ENCODE measurements around the gene FBLN2.
"Not testable (repeated sequence)": the region's sequence is repeated elsewhere in the genome, so short reads cannot be mapped to it uniquely, and the experiment has no call there.

Gene FBLN2

GRCh38 chr3:13549623-13550422 is 898 bp downstream of the FBLN2 start:
- DNase-seq (ENCODE audit: low spot score) = no peak

- no peak for DNase-seq (ENCODE audit: low spot score)
Measured at GRCh38 chr3:13550423-13550690, 1.4 kb downstream of the FBLN2 start.

- no peak for DNase-seq (ENCODE audit: low spot score)
Measured at GRCh38 chr3:13550791-13551360, 2.0 kb downstream of the FBLN2 start.

- no peak for DNase-seq (ENCODE audit: low spot score)
Measured at GRCh38 chr3:13552857-13553652, 4.1 kb downstream of the FBLN2 start.

GRCh38 chr3:13553686-13554085 is 4.8 kb downstream of the FBLN2 start:
- DNase-seq (ENCODE audit: low spot score) = no peak

- no peak for DNase-seq (ENCODE audit: low spot score)
Measured at GRCh38 chr3:13555753-13556152, 6.8 kb downstream of the FBLN2 start.

GRCh38 chr3:13556207-13556606 is 7.3 kb downstream of the FBLN2 start:
- DNase-seq (ENCODE audit: low spot score) = no peak

GRCh38 chr3:13556917-13557316 is 8.0 kb downstream of the FBLN2 start:
- DNase-seq (ENCODE audit: low spot score) = no peak

GRCh38 chr3:13557417-13557816 is 8.5 kb downstream of the FBLN2 start:
- no peak for DNase-seq (ENCODE audit: low spot score)

GRCh38 chr3:13557926-13558325 is 9.0 kb downstream of the FBLN2 start:
- no peak for DNase-seq (ENCODE audit: low spot score)

- no peak for DNase-seq (ENCODE audit: low spot score)
Measured at GRCh38 chr3:13558651-13559050, 9.7 kb downstream of the FBLN2 start.

GRCh38 chr3:13559764-13560525 is 11.0 kb downstream of the FBLN2 start:
- DNase-seq (ENCODE audit: low spot score) = no peak

- no peak for DNase-seq (ENCODE audit: low spot score)
Measured at GRCh38 chr3:13561376-13561775, 12.5 kb downstream of the FBLN2 start.

GRCh38 chr3:13561967-13562366 is 13.0 kb downstream of the FBLN2 start:
- DNase-seq (ENCODE audit: low spot score) = no peak

GRCh38 chr3:13562421-13562820 is 13.5 kb downstream of the FBLN2 start:
- DNase-seq (ENCODE audit: low spot score) = not testable (repeated sequence)

GRCh38 chr3:13563321-13563720 is 14.4 kb downstream of the FBLN2 start:
- DNase-seq (ENCODE audit: low spot score) = no peak

- DNase-seq (ENCODE audit: low spot score) = no peak
Measured at GRCh38 chr3:13563911-13564310, 15.0 kb downstream of the FBLN2 start.

GRCh38 chr3:13564751-13565560 is 16.0 kb downstream of the FBLN2 start:
- DNase-seq (ENCODE audit: low spot score) = no peak

- DNase-seq (ENCODE audit: low spot score) = no peak
Measured at GRCh38 chr3:13565581-13566452, 16.9 kb downstream of the FBLN2 start.

GRCh38 chr3:13566453-13566748 is 17.5 kb downstream of the FBLN2 start:
- DNase-seq (ENCODE audit: low spot score) = no peak

- no peak for DNase-seq (ENCODE audit: low spot score)
Measured at GRCh38 chr3:13566769-13567310, 17.9 kb downstream of the FBLN2 start.

Measured in D341Med (cell line).